Prostate gland (tissue), 2 donors: Measurements from ENCODE around the gene GRAMD4. TPM values are rescaled to one million over a fixed set of nuclear protein-coding genes. Genes with fewer than 3 reads are reported as not detected.

ENCODE experiments used
- DNase-seq: peaks from one replicate; pipeline ENCODE4 v3.0.0-alpha.2; 2019; ENCODE audit warnings: low spot score
- H3K27ac ChIP-seq, 2 donors: fragments of 200-600 bp; sonication (generic); 2 replicates each; pipeline ENCODE4 v1.5.1; 2017 to 2019
- H3K27me3 ChIP-seq: fragments of 200-600 bp; sonication (generic); replicated peaks from 2 replicates; pipeline ENCODE4 v1.5.1; 2019; ENCODE audit not compliant: insufficient read depth
- H3K36me3 ChIP-seq, 2 donors: fragments of 200-600 bp; sonication (generic); 1 replicate in 1 of 2; 2 replicates in 1 of 2; pipeline versions ENCODE4 v1.5.1 to v1.8.1; 2017 to 2019
- H3K4me1 ChIP-seq: fragments of 200-600 bp; sonication (generic); replicated peaks from 2 replicates; pipeline ENCODE4 v1.5.1; 2019
- H3K4me3 ChIP-seq, 2 donors: fragments of 200-600 bp; sonication (generic); 2 replicates each; pipeline ENCODE4 v1.5.1; 2017 to 2019
- H3K9me3 ChIP-seq: fragments of 200-600 bp; sonication (generic); 2 replicates; pipeline ENCODE4 v1.5.1; 2017
- CTCF ChIP-seq, 4 experiments: fragments of 200-600 bp in 2 of 4; fragments of 450-650 bp in 2 of 4; sonication (generic) in 2 of 4; IDR thresholded peaks; 1 replicate in 3 of 4; 2 replicates in 1 of 4; pipeline ENCODE4 v1.5.1; 2016 to 2019; ENCODE audit warnings: antibody characterized with exemption in 4 of 4, mild to moderate bottlenecking in 2 of 4, moderate library complexity in 2 of 4
- POLR2A ChIP-seq: fragments of 450-650 bp; IDR thresholded peaks from one replicate; pipeline ENCODE4 v1.6.1; 2016; ENCODE audit warnings: antibody characterized with exemption, mild to moderate bottlenecking
- POLR2AphosphoS5 ChIP-seq: sonication (generic); formaldehyde crosslinking; IDR thresholded peaks from one replicate; pipeline ENCODE4 v1.6.1; 2017; ENCODE audit warnings: antibody characterized with exemption
- WGBS: methylation state at CpG from one replicate; pipeline ENCODE4 v1.1.5; 2018; 5-methylcytosine and 5-hydroxymethylcytosine counted together
- intact Hi-C: fragments of 100-400 bp; cut with DNase I; formaldehyde crosslinking; loops from one replicate; pipeline ENCODE4 v1.14.2; 2022
- total RNA-seq, 2 donors: library from RNA; depleted of rRNA; stranded (reverse); fragments of >200 nt; gene quantifications; one replicate each; pipeline ENCODE4 v1.1.0, GENCODE V29; 2016

GRAMD4 gene
- total RNA-seq, 2 donors from 2014 or later, result 12.1 to 20.2 TPM

- H3K4me1 ChIP-seq, result no peaks in the 10 kb centered on the region
- no peaks in the 10 kb centered on the region for H3K27me3 ChIP-seq
- no peak for DNase-seq
- 89% methylated on average over 17 of the region's 17 CpGs for WGBS
- no peaks in the 10 kb centered on the region for H3K9me3 ChIP-seq
- no peak for TF ChIP-seq POLR2AphosphoS5
- TF ChIP-seq CTCF (IDR thresholded peaks at IDR 0.05), result no peak
- no peak for TF ChIP-seq POLR2A
- intact Hi-C loops, result no loop called here
- no peak overlapping the region for H3K27ac ChIP-seq
- no peak overlapping the region for H3K4me3 ChIP-seq
- H3K36me3 ChIP-seq, result no peaks in the 10 kb centered on the region
These were observed 51.7 kb downstream of the GRAMD4 start for GRCh38 chr22:46671824-46672432.

GRCh38 chr22:46672731-46673130 lies 52.5 kb downstream of the GRAMD4 start:
- WGBS, result 66% methylated on average over 18 of the region's 18 CpGs
- H3K27ac ChIP-seq, result no peak overlapping the region
- DNase-seq, result no peak
- no peak for TF ChIP-seq POLR2AphosphoS5
- no peaks in the 10 kb centered on the region for H3K9me3 ChIP-seq
- H3K36me3 ChIP-seq, result no peaks in the 10 kb centered on the region
- intact Hi-C loops, result no loop called here
- H3K4me1 ChIP-seq, result no peaks in the 10 kb centered on the region
- no peaks in the 10 kb centered on the region for H3K27me3 ChIP-seq
- H3K4me3 ChIP-seq, result no peak overlapping the region

- TF ChIP-seq CTCF (IDR thresholded peaks at IDR 0.05) (no peak), POLR2AphosphoS5 (no peak), POLR2A (no peak)
- Histone ChIP-seq H3K9me3 (no peaks in the 10 kb centered on the region), H3K36me3 (no peaks in the 10 kb centered on the region), H3K4me3 (no peak overlapping the region), H3K4me1 (no peaks in the 10 kb centered on the region), H3K27me3 (no peaks in the 10 kb centered on the region), H3K27ac (no peak overlapping the region)
- intact Hi-C loops, result no loop called here
- WGBS, result 87% methylated on average over 10 of the region's 10 CpGs
- no peak for DNase-seq
These were observed 53.0 kb downstream of the GRAMD4 start for GRCh38 chr22:46673205-46673604.

- TF ChIP-seq CTCF (IDR thresholded peaks at IDR 0.05) (no peak), POLR2AphosphoS5 (no peak), POLR2A (no peak)
- Histone ChIP-seq H3K27me3 (no peaks in the 10 kb centered on the region), H3K4me1 (no peaks in the 10 kb centered on the region), H3K36me3 (no peaks in the 10 kb centered on the region), H3K4me3 (no peak overlapping the region), H3K27ac (no peak overlapping the region), H3K9me3 (no peaks in the 10 kb centered on the region)
- intact Hi-C loops, result no loop called here
- DNase-seq, result no peak
- WGBS, result 93% methylated on average over 32 of the region's 32 CpGs
These were observed 53.6 kb downstream of the GRAMD4 start for GRCh38 chr22:46673662-46674236.

GRCh38 chr22:46674367-46674781 lies 54.2 kb downstream of the GRAMD4 start:
- H3K27me3 ChIP-seq, result no peaks in the 10 kb centered on the region
- H3K36me3 ChIP-seq, result no peaks in the 10 kb centered on the region
- DNase-seq, result no peak
- 94% methylated on average over 19 of the region's 19 CpGs for WGBS
- TF ChIP-seq CTCF (IDR thresholded peaks at IDR 0.05), result no peak
- no peak for TF ChIP-seq POLR2A
- no peak for TF ChIP-seq POLR2AphosphoS5
- H3K27ac ChIP-seq, result no peak overlapping the region
- no peak overlapping the region for H3K4me3 ChIP-seq
- H3K4me1 ChIP-seq, result no peaks in the 10 kb centered on the region
- intact Hi-C loops, result no loop called here
- H3K9me3 ChIP-seq, result no peaks in the 10 kb centered on the region
